Activated naive CD8-positive, alpha-beta T cell (primary cell): Measurements from ENCODE around the gene ANKRD49.
A peak's percentile ranks its signal among the peaks of the same experiment; 100 is the strongest.

Source experiments
- H3K27ac Mint-ChIP-seq: one replicate; pipeline ENCODE4 v1.8.0; 2021; ENCODE audit warnings: mixed read lengths
- H3K27me3 Mint-ChIP-seq: one replicate; pipeline ENCODE4 v1.8.0; 2021; ENCODE audit warnings: mixed read lengths
- H3K36me3 Mint-ChIP-seq: one replicate; pipeline ENCODE4 v1.8.0; 2021; ENCODE audit warnings: mixed read lengths
- H3K4me1 Mint-ChIP-seq: one replicate; pipeline ENCODE4 v1.8.0; 2021; ENCODE audit warnings: low read depth, mixed read lengths
- H3K4me3 Mint-ChIP-seq: one replicate; pipeline ENCODE4 v1.8.0; 2021; ENCODE audit warnings: mild to moderate bottlenecking, mixed read lengths
- H3K9me3 Mint-ChIP-seq: one replicate; pipeline ENCODE4 v1.8.0; 2021; ENCODE audit warnings: low read depth, mixed read lengths

Gene ANKRD49

GRCh38 chr11:94545264-94546161, 51.7 kb downstream of the ANKRD49 start:
- H3K9me3 Mint-ChIP-seq, result no peaks in the 10 kb centered on the region
- no peaks in the 10 kb centered on the region for H3K36me3 Mint-ChIP-seq
- peak overlapping the region; percentile 61 for H3K27ac Mint-ChIP-seq
- H3K4me1 Mint-ChIP-seq, result peaks cover 46% of the 10 kb centered on the region
- H3K4me3 Mint-ChIP-seq, result peak overlapping the region; percentile 81
- no peaks in the 10 kb centered on the region for H3K27me3 Mint-ChIP-seq

GRCh38 chr11:94546162-94546470, 52.3 kb downstream of the ANKRD49 start:
- H3K27me3 Mint-ChIP-seq, result no peaks in the 10 kb centered on the region
- peak overlapping the region; percentile 81 for H3K4me3 Mint-ChIP-seq
- H3K9me3 Mint-ChIP-seq, result no peaks in the 10 kb centered on the region
- H3K27ac Mint-ChIP-seq, result peak overlapping the region; percentile 4
- no peaks in the 10 kb centered on the region for H3K36me3 Mint-ChIP-seq
- peaks cover 46% of the 10 kb centered on the region for H3K4me1 Mint-ChIP-seq

GRCh38 chr11:94546886-94547285, 53.1 kb downstream of the ANKRD49 start:
- Mint-ChIP-seq H3K36me3 (no peaks in the 10 kb centered on the region), H3K4me1 (peaks cover 45% of the 10 kb centered on the region), H3K4me3 (peak overlapping the region; percentile 66), H3K27ac (no peak overlapping the region), H3K27me3 (no peaks in the 10 kb centered on the region), H3K9me3 (no peaks in the 10 kb centered on the region)

- Mint-ChIP-seq H3K36me3 (no peaks in the 10 kb centered on the region), H3K4me1 (peaks cover 35% of the 10 kb centered on the region), H3K9me3 (no peaks in the 10 kb centered on the region), H3K4me3 (no peak overlapping the region), H3K27ac (no peak overlapping the region), H3K27me3 (no peaks in the 10 kb centered on the region)
These were observed 55.4 kb downstream of the ANKRD49 start for GRCh38 chr11:94549146-94549545.
